Activated T-cell treated with anti-CD3 and anti-CD28 coated beads, Interleukin-2, amount 50 U/mL, for 1 hour (primary cell): Measurements from ENCODE around the gene SV2C.
"Not testable (repeated sequence)": the region's sequence is repeated elsewhere in the genome, so short reads cannot be mapped to it uniquely, and the experiment has no call there.

Experiments
- DNase-seq: peaks from one replicate; pipeline ENCODE4 v3.0.0-alpha.2; 2020

The SV2C gene

GRCh38 chr5:76269259-76269931, 186.2 kb downstream of the SV2C start:
- no peak for DNase-seq

- DNase-seq: no peak
Measured at GRCh38 chr5:76269932-76270610, 186.9 kb downstream of the SV2C start.

- DNase-seq: no peak
Measured at GRCh38 chr5:76271836-76272235, 188.7 kb downstream of the SV2C start.

GRCh38 chr5:76273206-76273885, 190.2 kb downstream of the SV2C start:
- DNase-seq: no peak

GRCh38 chr5:76274571-76274970, 191.4 kb downstream of the SV2C start:
- no peak for DNase-seq

GRCh38 chr5:76277736-76278135, 194.6 kb downstream of the SV2C start:
- no peak for DNase-seq

- DNase-seq: no peak
Measured at GRCh38 chr5:76278261-76278789, 195.1 kb downstream of the SV2C start.

- no peak for DNase-seq
Measured at GRCh38 chr5:76280494-76280893, 197.3 kb downstream of the SV2C start.

GRCh38 chr5:76283670-76284069, 200.5 kb downstream of the SV2C start:
- no peak for DNase-seq

- DNase-seq: no peak
Measured at GRCh38 chr5:76289692-76290091, 206.5 kb downstream of the SV2C start.

- no peak for DNase-seq
Measured at GRCh38 chr5:76290321-76290757, 207.2 kb downstream of the SV2C start.

- no peak for DNase-seq
Measured at GRCh38 chr5:76291305-76292077, 208.3 kb downstream of the SV2C start.

- DNase-seq: no peak
Measured at GRCh38 chr5:76292620-76293322, 209.6 kb downstream of the SV2C start.

GRCh38 chr5:76294573-76294972, 211.4 kb downstream of the SV2C start:
- DNase-seq: no peak

GRCh38 chr5:76298852-76299251, 215.7 kb downstream of the SV2C start:
- DNase-seq: no peak

GRCh38 chr5:76299592-76299991, 216.4 kb downstream of the SV2C start:
- DNase-seq: no peak

- not testable (repeated sequence) for DNase-seq
Measured at GRCh38 chr5:76301932-76302331, 218.7 kb downstream of the SV2C start.

GRCh38 chr5:76302661-76303060, 219.5 kb downstream of the SV2C start:
- not testable (repeated sequence) for DNase-seq

- DNase-seq: peak; percentile 26
Measured at GRCh38 chr5:76303921-76304320, 220.7 kb downstream of the SV2C start.

GRCh38 chr5:76305269-76305668, 222.1 kb downstream of the SV2C start:
- DNase-seq: no peak

- no peak for DNase-seq
Measured at GRCh38 chr5:76305775-76306174, 222.6 kb downstream of the SV2C start.

GRCh38 chr5:76310208-76310607, 227.0 kb downstream of the SV2C start:
- DNase-seq: no peak
